Naive thymus-derived CD8-positive, alpha-beta T cell (primary cell): ENCODE measurements around the gene ZNF384. TPM values are rescaled to one million over a fixed set of nuclear protein-coding genes. Genes with fewer than 3 reads are reported as not detected.
A peak's percentile ranks its signal among the peaks of the same experiment; 100 is the strongest.

ENCODE experiments used
- ATAC-seq, 2 donors: fragments of 150-1000 bp; cut with Tn5 transposase in 1 of 2; sonication (Bioruptor Pico), chemical (Tn5 transposase) in 1 of 2; 1 replicate in 1 of 2; 2 replicates in 1 of 2; pipeline ENCODE4 v1.10.0; 2021; ENCODE audit warnings: mild to moderate bottlenecking in 2 of 2, moderate library complexity in 2 of 2
- POLR2A ChIA-PET: fragments of 350-600 bp; sonication (Branson Sonifier 250); formaldehyde crosslinking; loops from one replicate; lab custom pipeline; 2021; ENCODE audit warnings: antibody characterized with exemption; lab: Charles Lee
- DNase-seq, 10 donors: peaks; one replicate each; pipeline versions ENCODE4 v3.0.0 to v3.0.0-alpha.2; 2020 to 2022
- H3K27ac Mint-ChIP-seq, 10 donors: one replicate each; pipeline ENCODE4 v1.8.0; 2020 to 2022; ENCODE audit warnings: mild to moderate bottlenecking in 10 of 10, mixed read lengths in 10 of 10, moderate library complexity in 4 of 10, inconsistent platforms in 1 of 10
- H3K27me3 Mint-ChIP-seq, 5 donors: one replicate each; pipeline ENCODE4 v1.8.0; 2021 to 2022; ENCODE audit warnings: mixed read lengths in 5 of 5
- H3K36me3 Mint-ChIP-seq, 3 donors: one replicate each; pipeline ENCODE4 v1.8.0; 2020 to 2022; ENCODE audit warnings: mixed read lengths in 3 of 3, mild to moderate bottlenecking in 2 of 3, inconsistent platforms in 1 of 3
- H3K4me1 Mint-ChIP-seq, 4 donors: one replicate each; pipeline ENCODE4 v1.8.0; 2021 to 2022; ENCODE audit warnings: mixed read lengths in 4 of 4
- H3K4me3 Mint-ChIP-seq, 10 donors: one replicate each; pipeline ENCODE4 v1.8.0; 2020 to 2022; ENCODE audit warnings: mild to moderate bottlenecking in 10 of 10, mixed read lengths in 10 of 10, moderate library complexity in 6 of 10, inconsistent platforms in 1 of 10
- H3K9me3 Mint-ChIP-seq, 9 donors: one replicate each; pipeline ENCODE4 v1.8.0; 2020 to 2022; ENCODE audit warnings: mixed read lengths in 9 of 9, mild to moderate bottlenecking in 3 of 9, inconsistent platforms in 1 of 9, moderate library complexity in 1 of 9
- polyA plus RNA-seq, 3 donors: library from polyadenylated mRNA; unstranded; fragments of 300-500 nt; fragmentation: Illumina TruSeq; gene quantifications; one replicate each; pipeline ENCODE4 v1.2.3, GENCODE V29; 2021
- total RNA-seq, 8 experiments: library from RNA in 2 of 8; stranded (reverse) in 2 of 8; gene quantifications; one replicate each; pipeline ENCODE4 v1.2.3 and lab custom pipeline; 2021 to 2026

Gene ZNF384
- total RNA-seq = 10 to 100 TPM; 90.5 to 94.8 TPM
- polyA plus RNA-seq = 10 to 100 TPM; 17.6 to 39.6 (median 26.3) TPM
- 45.8 to 51.8 (median 50.7) reads per million in 6 experiments for total RNA-seq (lab: John Stamatoyannopoulos, UW)

GRCh38 chr12:6688999-6689882 lies at the start of gene ZNF384:
Gene ZNF384 (minus strand): TSS chr12:6689375. CDS start chr12:6679520, 9,855 bp downstream.
- peak within 1 kb of the TSS; percentile 89 to 99 (median 96) for H3K27ac Mint-ChIP-seq
- DNase-seq (peak; percentile 85 to 98 (median 96)), ATAC-seq (peak; percentile 78 to 83)
- H3K9me3 Mint-ChIP-seq = no peaks in the 10 kb centered on the region
- POLR2A ChIA-PET = interaction anchor here (0.5 to 3.8 kb wide), 57 partner anchors 8 to 1420 kb away, joined by 3 to 142 read pairs (median 5); partner anchors contain the start of genes C12orf57, CDCA3, CHD4 and COPS7A
- H3K27me3 Mint-ChIP-seq = no peaks in the 10 kb centered on the region
- H3K36me3 Mint-ChIP-seq = peaks cover 0 to 29% (median 2%) of the 10 kb centered on the region in 3 donors
- H3K4me1 Mint-ChIP-seq = peaks cover 36 to 67% (median 58%) of the 10 kb centered on the region in 4 donors
- H3K4me3 Mint-ChIP-seq = peak within 1 kb of the TSS; percentile 81 to 97 (median 92)

GRCh38 chr12:6736754-6737153 lies 47.6 kb upstream of the ZNF384 start:
- H3K27ac Mint-ChIP-seq = peak overlapping the region in 1 of 10 donors; percentile 60
- H3K9me3 Mint-ChIP-seq = no peaks in the 10 kb centered on the region
- DNase-seq (no peak), ATAC-seq (no peak)
- peaks cover 0 to 4% (median 2%) of the 10 kb centered on the region in 4 donors for H3K4me1 Mint-ChIP-seq
- no peaks in the 10 kb centered on the region for H3K27me3 Mint-ChIP-seq
- no peak overlapping the region for H3K4me3 Mint-ChIP-seq
- POLR2A ChIA-PET = no interaction called here
- H3K36me3 Mint-ChIP-seq = peaks cover 0 to 29% (median 0%) of the 10 kb centered on the region in 3 donors

GRCh38 chr12:6735448-6736191 lies 46.4 kb upstream of the ZNF384 start:
- no peak overlapping the region for H3K4me3 Mint-ChIP-seq
- POLR2A ChIA-PET = interaction anchor here (1.1 to 1.3 kb wide), 2 partner anchors 12 to 17 kb away, joined by 3 read pairs; partner anchors contain the start of genes COPS7A and MLF2
- H3K36me3 Mint-ChIP-seq = peaks cover 0 to 40% (median 4%) of the 10 kb centered on the region in 3 donors

GRCh38 chr12:6734506-6735387 lies 45.6 kb upstream of the ZNF384 start:
- peaks cover 0 to 49% (median 12%) of the 10 kb centered on the region in 3 donors for H3K36me3 Mint-ChIP-seq
- POLR2A ChIA-PET = interaction anchor here (1.1 to 1.3 kb wide), 3 partner anchors 11 to 97 kb away, joined by 3 read pairs; partner anchors contain the start of genes COPS7A and MLF2
- DNase-seq (no peak), ATAC-seq (no peak)
- no peak overlapping the region for H3K4me3 Mint-ChIP-seq
- no peaks in the 10 kb centered on the region for H3K27me3 Mint-ChIP-seq
- peaks cover 0 to 6% (median 2%) of the 10 kb centered on the region in 4 donors for H3K4me1 Mint-ChIP-seq
- H3K27ac Mint-ChIP-seq = peak overlapping the region in 3 of 10 donors; percentile 35 to 70 (median 60)
- H3K9me3 Mint-ChIP-seq = no peaks in the 10 kb centered on the region

More at GRCh38 chr12:6735448-6736191, 46.4 kb upstream of the ZNF384 start:
- Mint-ChIP-seq H3K27me3 (no peaks in the 10 kb centered on the region), H3K27ac (peak overlapping the region in 4 of 10 donors; percentile 11 to 35 (median 17)), H3K9me3 (no peaks in the 10 kb centered on the region), H3K4me1 (peaks cover 0 to 4% (median 2%) of the 10 kb centered on the region in 4 donors)
- peak in 4 of 10 donors; percentile 18 to 24 (median 22) for DNase-seq
- peak; percentile 43 to 61 for ATAC-seq

- H3K4me3 Mint-ChIP-seq = no peak overlapping the region
These were observed 41.0 kb upstream of the ZNF384 start for GRCh38 chr12:6730169-6730568.

GRCh38 chr12:6729186-6729585 lies 40.0 kb upstream of the ZNF384 start:
- Mint-ChIP-seq H3K27me3 (no peaks in the 10 kb centered on the region), H3K4me3 (no peak overlapping the region), H3K36me3 (peaks cover 0 to 65% (median 28%) of the 10 kb centered on the region in 3 donors), H3K4me1 (peaks cover 11 to 25% (median 12%) of the 10 kb centered on the region in 4 donors), H3K9me3 (no peaks in the 10 kb centered on the region), H3K27ac (no peak overlapping the region)
- POLR2A ChIA-PET = interaction anchor here (0.6 to 0.7 kb wide), 2 partner anchors 11 to 40 kb away, joined by 5 read pairs; partner anchors contain the start of gene ZNF384
- DNase-seq (no peak), ATAC-seq (no peak)

More at GRCh38 chr12:6730169-6730568, 41.0 kb upstream of the ZNF384 start:
- ATAC-seq (no peak), DNase-seq (no peak)
- Mint-ChIP-seq H3K27ac (peak overlapping the region in 1 of 10 donors; percentile 27), H3K9me3 (no peaks in the 10 kb centered on the region), H3K4me1 (peaks cover 6 to 16% (median 7%) of the 10 kb centered on the region in 4 donors), H3K36me3 (peaks cover 0 to 72% (median 28%) of the 10 kb centered on the region in 3 donors), H3K27me3 (no peaks in the 10 kb centered on the region)
- POLR2A ChIA-PET = interaction anchor here (0.7 to 1.5 kb wide), 3 partner anchors 23 to 41 kb away, joined by 3 to 5 read pairs (median 4); partner anchors contain the start of genes MLF2 and ZNF384

- H3K4me1 Mint-ChIP-seq = peaks cover 19 to 35% (median 24%) of the 10 kb centered on the region in 4 donors
- POLR2A ChIA-PET = interaction anchor here (1.0 to 5.4 kb wide), 5 partner anchors 16 to 127 kb away, joined by 6 to 142 read pairs (median 17); partner anchors contain the start of genes CDCA3, MLF2, USP5 and ZNF384
- no peak for ATAC-seq
- peaks cover 0 to 3% (median 0%) of the 10 kb centered on the region in 9 donors for H3K9me3 Mint-ChIP-seq
- H3K36me3 Mint-ChIP-seq = peaks cover 0 to 34% (median 22%) of the 10 kb centered on the region in 3 donors
- no peak for DNase-seq
- H3K27ac Mint-ChIP-seq = peak overlapping the region in 6 of 10 donors; percentile 18 to 96 (median 61)
- H3K27me3 Mint-ChIP-seq = no peaks in the 10 kb centered on the region
- H3K4me3 Mint-ChIP-seq = peak overlapping the region in 7 of 10 donors; percentile 19 to 99 (median 55)
These were observed 36.2 kb upstream of the ZNF384 start for GRCh38 chr12:6725350-6725749.

- Mint-ChIP-seq H3K27me3 (no peaks in the 10 kb centered on the region), H3K27ac (peak overlapping the region; percentile 92 to 98 (median 96)), H3K4me3 (peak overlapping the region; percentile 74 to 99 (median 93)), H3K4me1 (peaks cover 19 to 32% (median 24%) of the 10 kb centered on the region in 4 donors), H3K36me3 (peaks cover 0 to 24% (median 12%) of the 10 kb centered on the region in 3 donors), H3K9me3 (peaks cover 0 to 3% (median 0%) of the 10 kb centered on the region in 9 donors)
- DNase-seq = no peak
- POLR2A ChIA-PET = interaction anchor here (0.6 to 5.4 kb wide), 27 partner anchors 10 to 503 kb away, joined by 3 to 142 read pairs (median 6); partner anchors contain the start of genes C12orf57, CDCA3, GAPDH and ING4
- peak; percentile 17 for ATAC-seq
These were observed 35.2 kb upstream of the ZNF384 start for GRCh38 chr12:6724409-6724797.

GRCh38 chr12:6723607-6724408 lies 34.6 kb upstream of the ZNF384 start, which contains the start of gene COPS7A:
Gene COPS7A (plus strand): TSS chr12:6724046. CDS start chr12:6724657, 611 bp downstream.
- Mint-ChIP-seq H3K36me3 (peaks cover 0 to 18% (median 8%) of the 10 kb centered on the region in 3 donors), H3K4me3 (peak within 1 kb of the TSS; percentile 74 to 99 (median 93)), H3K27ac (peak within 1 kb of the TSS; percentile 92 to 98 (median 96)), H3K4me1 (peaks cover 19 to 32% (median 24%) of the 10 kb centered on the region in 4 donors), H3K9me3 (peaks cover 0 to 3% (median 0%) of the 10 kb centered on the region in 9 donors), H3K27me3 (no peaks in the 10 kb centered on the region)
- peak; percentile 73 to 98 (median 92) for DNase-seq
- peak; percentile 85 to 90 for ATAC-seq
- POLR2A ChIA-PET = interaction anchor here (0.5 to 5.4 kb wide), 32 partner anchors 9 to 502 kb away, joined by 3 to 142 read pairs (median 6); partner anchors contain the start of genes C12orf57, CDCA3, GAPDH and ING4

GRCh38 chr12:6722863-6723262 lies 33.7 kb upstream of the ZNF384 start:
- H3K27me3 Mint-ChIP-seq = peaks cover 0 to under 1% (median 0%) of the 10 kb centered on the region in 5 donors
- H3K27ac Mint-ChIP-seq = peak overlapping the region in 4 of 10 donors; percentile 54 to 94 (median 84)
- no peak for DNase-seq
- peak overlapping the region in 4 of 10 donors; percentile 3 to 97 (median 22) for H3K4me3 Mint-ChIP-seq
- H3K4me1 Mint-ChIP-seq = peaks cover 19 to 32% (median 24%) of the 10 kb centered on the region in 4 donors
- H3K9me3 Mint-ChIP-seq = peaks cover 0 to 3% (median 0%) of the 10 kb centered on the region in 9 donors
- no peak for ATAC-seq
- peaks cover 0 to 10% (median 4%) of the 10 kb centered on the region in 3 donors for H3K36me3 Mint-ChIP-seq
- POLR2A ChIA-PET = interaction anchor here (1.1 to 5.4 kb wide), 9 partner anchors 10 to 129 kb away, joined by 3 to 142 read pairs (median 8); partner anchors contain the start of genes CDCA3, ING4, USP5 and ZNF384
